HL-60 (cell line): ENCODE measurements around the gene MMP7.

ENCODE experiments used
- CTCF ChIP-seq: IDR thresholded peaks from one replicate; pipeline ENCODE4 v1.5.1; 2011; ENCODE audit warnings: low read length, control low read depth, inconsistent platforms; ENCODE audit not compliant: insufficient read depth
- GABPA ChIP-seq: IDR thresholded peaks from 2 replicates; pipeline ENCODE4 v1.6.1; 2012; ENCODE audit warnings: low read depth
- TF ChIP-seq, protein P1 (sequence below): IDR thresholded peaks from 2 replicates; pipeline ENCODE4 v1.6.1; 2012; ENCODE audit warnings: low read depth; ENCODE audit not compliant: insufficient replicate concordance

- TF ChIP-seq CTCF: no peak
- TF ChIP-seq, protein P1, sequence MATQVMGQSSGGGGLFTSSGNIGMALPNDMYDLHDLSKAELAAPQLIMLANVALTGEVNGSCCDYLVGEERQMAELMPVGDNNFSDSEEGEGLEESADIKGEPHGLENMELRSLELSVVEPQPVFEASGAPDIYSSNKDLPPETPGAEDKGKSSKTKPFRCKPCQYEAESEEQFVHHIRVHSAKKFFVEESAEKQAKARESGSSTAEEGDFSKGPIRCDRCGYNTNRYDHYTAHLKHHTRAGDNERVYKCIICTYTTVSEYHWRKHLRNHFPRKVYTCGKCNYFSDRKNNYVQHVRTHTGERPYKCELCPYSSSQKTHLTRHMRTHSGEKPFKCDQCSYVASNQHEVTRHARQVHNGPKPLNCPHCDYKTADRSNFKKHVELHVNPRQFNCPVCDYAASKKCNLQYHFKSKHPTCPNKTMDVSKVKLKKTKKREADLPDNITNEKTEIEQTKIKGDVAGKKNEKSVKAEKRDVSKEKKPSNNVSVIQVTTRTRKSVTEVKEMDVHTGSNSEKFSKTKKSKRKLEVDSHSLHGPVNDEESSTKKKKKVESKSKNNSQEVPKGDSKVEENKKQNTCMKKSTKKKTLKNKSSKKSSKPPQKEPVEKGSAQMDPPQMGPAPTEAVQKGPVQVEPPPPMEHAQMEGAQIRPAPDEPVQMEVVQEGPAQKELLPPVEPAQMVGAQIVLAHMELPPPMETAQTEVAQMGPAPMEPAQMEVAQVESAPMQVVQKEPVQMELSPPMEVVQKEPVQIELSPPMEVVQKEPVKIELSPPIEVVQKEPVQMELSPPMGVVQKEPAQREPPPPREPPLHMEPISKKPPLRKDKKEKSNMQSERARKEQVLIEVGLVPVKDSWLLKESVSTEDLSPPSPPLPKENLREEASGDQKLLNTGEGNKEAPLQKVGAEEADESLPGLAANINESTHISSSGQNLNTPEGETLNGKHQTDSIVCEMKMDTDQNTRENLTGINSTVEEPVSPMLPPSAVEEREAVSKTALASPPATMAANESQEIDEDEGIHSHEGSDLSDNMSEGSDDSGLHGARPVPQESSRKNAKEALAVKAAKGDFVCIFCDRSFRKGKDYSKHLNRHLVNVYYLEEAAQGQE: no peak
- TF ChIP-seq GABPA: no peak
Measured at GRCh38 chr11:102545701-102546100, 15.2 kb upstream of the MMP7 start.
